ENCODE results near the gene TEKT2. TPM values are rescaled to one million over a fixed set of nuclear protein-coding genes. Genes with fewer than 3 reads are reported as not detected.

TEKT2 gene
- total RNA-seq, 4 donors from 2014 or later, result 0.57 TPM; not detected in 3

GRCh38 chr1:36081926-36082485, 1.9 kb upstream of the TEKT2 start:
- TF ChIP-seq CTCF (IDR thresholded peaks at IDR 0.05; ENCODE audit: low read depth), result no peak

- no peak for TF ChIP-seq CTCF (IDR thresholded peaks at IDR 0.05; ENCODE audit: low read depth)
Observed at GRCh38 chr1:36083219-36083618, 675 bp upstream of the TEKT2 start.

- no peak for TF ChIP-seq CTCF (IDR thresholded peaks at IDR 0.05; ENCODE audit: low read depth)
Observed at GRCh38 chr1:36084497-36085115, 712 bp downstream of the TEKT2 start.

- no peak for TF ChIP-seq CTCF (IDR thresholded peaks at IDR 0.05; ENCODE audit: low read depth)
Observed at GRCh38 chr1:36085126-36085525, 1.2 kb downstream of the TEKT2 start.

- no peak for TF ChIP-seq CTCF (IDR thresholded peaks at IDR 0.05; ENCODE audit: low read depth)
Observed at GRCh38 chr1:36085686-36086526, 2.0 kb downstream of the TEKT2 start.

- TF ChIP-seq CTCF (IDR thresholded peaks at IDR 0.05; ENCODE audit: low read depth), result no peak
Observed at GRCh38 chr1:36086529-36087232, 2.8 kb downstream of the TEKT2 start.

All from subcutaneous adipose tissue (tissue), 4 donors.